HG03457 (cell line): ENCODE data around the gene CACNA2D4.

Experiments
- ATAC-seq: cut with Tn5 transposase; IDR thresholded peaks from one replicate; pipeline ENCODE4 v1.9.1; 2021; ENCODE audit warnings: moderate number of reproducible peaks; ENCODE audit not compliant: unreplicated experiment

Gene CACNA2D4

GRCh38 chr12:1744932-1745331 lies 173.5 kb downstream of the CACNA2D4 start:
- ATAC-seq, result no peak
